Hepatocyte (in vitro differentiated cells): ENCODE measurements around the gene PGAP2. TPM values are rescaled to one million over a fixed set of nuclear protein-coding genes. Genes with fewer than 3 reads are reported as not detected.

Experiments
- DNase-seq: peaks from one replicate; pipeline ENCODE4 v3.0.0-alpha.2; 2016; ENCODE audit warnings: low spot score
- H2AFZ ChIP-seq: fragments of 200-600 bp; sonication (generic); 2 replicates; pipeline ENCODE4 v1.6.0; 2016; ENCODE audit warnings: antibody characterized with exemption, mild to moderate bottlenecking
- H3K27ac ChIP-seq: fragments of 200-600 bp; sonication (generic); 2 replicates; pipeline ENCODE4 v1.5.1; 2016; ENCODE audit warnings: mild to moderate bottlenecking
- H3K27me3 ChIP-seq: fragments of 200-600 bp; sonication (generic); 2 replicates; pipeline ENCODE4 v1.6.1; 2016
- H3K36me3 ChIP-seq: fragments of 200-600 bp; sonication (generic); replicated peaks from 2 replicates; pipeline ENCODE4 v1.5.1; 2016; ENCODE audit warnings: low read depth; ENCODE audit not compliant: insufficient read depth
- H3K4me1 ChIP-seq: fragments of 200-600 bp; sonication (generic); 2 replicates; pipeline ENCODE4 v1.5.1; 2016; ENCODE audit warnings: mild to moderate bottlenecking, moderate library complexity; ENCODE audit not compliant: insufficient read depth
- H3K4me2 ChIP-seq: fragments of 200-600 bp; sonication (generic); 2 replicates; pipeline ENCODE4 v1.6.0; 2016
- H3K4me3 ChIP-seq: fragments of 200-600 bp; sonication (generic); 2 replicates; pipeline ENCODE4 v1.5.1; 2016; ENCODE audit warnings: mild to moderate bottlenecking
- H3K79me2 ChIP-seq: fragments of 200-600 bp; sonication (generic); 2 replicates; pipeline ENCODE4 v1.6.0; 2017; ENCODE audit warnings: mild to moderate bottlenecking
- H3K9me2 ChIP-seq: fragments of 200-600 bp; sonication (generic); replicated peaks from 2 replicates; pipeline ENCODE4 v1.6.0; 2017; ENCODE audit warnings: mild to moderate bottlenecking; ENCODE audit not compliant: insufficient read depth
- H3K9me3 ChIP-seq: fragments of 200-600 bp; sonication (generic); 2 replicates; pipeline ENCODE4 v1.5.1; 2016; ENCODE audit warnings: low read depth, mild to moderate bottlenecking
- H4K20me1 ChIP-seq: fragments of 200-600 bp; sonication (generic); 2 replicates; pipeline ENCODE4 v1.6.0; 2016; ENCODE audit warnings: mild to moderate bottlenecking; ENCODE audit not compliant: insufficient read depth, poor library complexity, severe bottlenecking
- EZH2 ChIP-seq: fragments of 200-600 bp; sonication (generic); IDR thresholded peaks from 2 replicates; pipeline ENCODE4 v1.6.1; 2016; ENCODE audit warnings: antibody characterized with exemption, mild to moderate bottlenecking, borderline replicate concordance
- EZH2phosphoT487 ChIP-seq: fragments of 200-600 bp; sonication (generic); IDR thresholded peaks from one replicate; pipeline ENCODE4 v1.6.1; 2018; ENCODE audit warnings: antibody characterized with exemption, mild to moderate bottlenecking, low read depth, moderate library complexity; ENCODE audit not compliant: unreplicated experiment, severe bottlenecking
- WGBS: methylation state at CpG from one replicate; pipeline ENCODE4 v1.1.6; 2016; ENCODE audit warnings: low lambda C conversion rate; ENCODE audit errors: missing lambda C conversion rate; 5-methylcytosine and 5-hydroxymethylcytosine counted together
- polyA plus RNA-seq: library from polyadenylated mRNA; unstranded; fragments of >200 nt; fragmentation: Nextera tagmentation; extraction: Ambion mirVana; gene quantifications from 2 replicates; pipeline ENCODE4 v1.2.1, GENCODE V29; 2016
- total RNA-seq: library from RNA; depleted of rRNA; stranded (reverse); fragments of >200 nt; gene quantifications from 2 replicates; pipeline ENCODE4 v1.2.3, GENCODE V29; 2014
- TF ChIP-seq, protein P1 (sequence below): fragments of 200-600 bp; sonication (generic); IDR thresholded peaks from 2 replicates; pipeline ENCODE4 v1.5.1; 2016; ENCODE audit warnings: antibody characterized with exemption, mild to moderate bottlenecking; ENCODE audit not compliant: poor library complexity

The PGAP2 gene
- total and polyA plus RNA-seq, 2 experiments from 2014 or later = 20.3 to 37.6 TPM

DNA sequence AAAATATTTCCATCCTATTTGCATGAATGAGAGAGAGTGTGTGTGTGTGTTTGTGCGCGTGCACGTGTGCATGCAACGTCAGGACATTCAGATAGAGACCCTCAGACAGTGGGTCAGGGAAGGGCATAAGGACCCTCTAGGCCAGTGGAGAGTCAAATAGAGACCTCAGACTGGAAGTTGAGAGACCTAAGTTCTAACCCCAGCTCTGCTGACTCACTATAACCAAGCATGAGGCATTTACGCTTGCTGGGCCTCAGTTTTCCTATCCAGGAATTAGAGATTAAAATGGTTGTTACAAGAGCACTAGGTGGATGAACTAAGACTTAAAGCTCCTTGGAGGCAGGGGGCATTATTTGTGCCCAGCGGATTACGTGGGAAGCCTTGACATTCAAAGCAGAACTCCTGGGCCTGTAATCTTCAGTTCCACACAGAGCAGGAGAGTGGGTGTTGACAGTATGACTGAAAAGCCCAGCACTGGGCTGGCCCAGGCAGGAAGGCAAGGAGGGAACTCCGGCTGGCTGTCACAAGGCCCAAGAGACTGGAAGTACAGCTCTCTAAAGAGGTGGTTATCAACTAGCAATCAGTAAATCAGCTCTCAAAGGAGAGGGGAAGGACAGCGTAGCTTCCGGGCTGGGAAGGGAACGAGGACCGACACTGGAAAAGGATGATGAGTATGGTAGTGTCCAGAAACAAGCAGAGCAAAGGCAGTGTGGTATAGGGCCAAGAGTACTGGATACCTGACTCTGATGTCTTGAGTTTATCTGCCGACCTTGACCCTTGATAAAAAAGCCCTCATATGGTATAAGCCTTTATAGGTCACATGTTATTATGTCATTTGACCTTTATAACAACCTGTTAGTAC, 23.2 kb downstream of the PGAP2 start:
- Histone ChIP-seq H4K20me1 (peaks cover 11% of the 10 kb centered on the region), H3K36me3 (no peaks in the 10 kb centered on the region), H3K27me3 (no peaks in the 10 kb centered on the region), H3K27ac (no peak overlapping the region), H2AFZ (no peak overlapping the region), H3K79me2 (peaks cover 70% of the 10 kb centered on the region), H3K4me3 (no peak overlapping the region), H3K9me2 (no peaks in the 10 kb centered on the region), H3K4me2 (no peak overlapping the region), H3K9me3 (no peaks in the 10 kb centered on the region), H3K4me1 (peaks cover 11% of the 10 kb centered on the region)
- no peak for DNase-seq
- TF ChIP-seq EZH2phosphoT487 (no peak), EZH2 (no peak)
- TF ChIP-seq, protein P1, sequence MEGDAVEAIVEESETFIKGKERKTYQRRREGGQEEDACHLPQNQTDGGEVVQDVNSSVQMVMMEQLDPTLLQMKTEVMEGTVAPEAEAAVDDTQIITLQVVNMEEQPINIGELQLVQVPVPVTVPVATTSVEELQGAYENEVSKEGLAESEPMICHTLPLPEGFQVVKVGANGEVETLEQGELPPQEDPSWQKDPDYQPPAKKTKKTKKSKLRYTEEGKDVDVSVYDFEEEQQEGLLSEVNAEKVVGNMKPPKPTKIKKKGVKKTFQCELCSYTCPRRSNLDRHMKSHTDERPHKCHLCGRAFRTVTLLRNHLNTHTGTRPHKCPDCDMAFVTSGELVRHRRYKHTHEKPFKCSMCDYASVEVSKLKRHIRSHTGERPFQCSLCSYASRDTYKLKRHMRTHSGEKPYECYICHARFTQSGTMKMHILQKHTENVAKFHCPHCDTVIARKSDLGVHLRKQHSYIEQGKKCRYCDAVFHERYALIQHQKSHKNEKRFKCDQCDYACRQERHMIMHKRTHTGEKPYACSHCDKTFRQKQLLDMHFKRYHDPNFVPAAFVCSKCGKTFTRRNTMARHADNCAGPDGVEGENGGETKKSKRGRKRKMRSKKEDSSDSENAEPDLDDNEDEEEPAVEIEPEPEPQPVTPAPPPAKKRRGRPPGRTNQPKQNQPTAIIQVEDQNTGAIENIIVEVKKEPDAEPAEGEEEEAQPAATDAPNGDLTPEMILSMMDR = no peak
- 87% methylated on average over 13 of the region's 13 CpGs for WGBS

GRCh38 chr11:3832816-3833215, 24.5 kb downstream of the PGAP2 start:
- H3K4me3 ChIP-seq = no peak overlapping the region
- TF ChIP-seq EZH2phosphoT487 = no peak
- TF ChIP-seq EZH2 = no peak
- TF ChIP-seq, protein P1 = no peak
- peaks cover 80% of the 10 kb centered on the region for H3K79me2 ChIP-seq
- no peaks in the 10 kb centered on the region for H3K27me3 ChIP-seq
- H3K4me2 ChIP-seq = no peak overlapping the region
- peaks cover 11% of the 10 kb centered on the region for H4K20me1 ChIP-seq
- no peak overlapping the region for H3K27ac ChIP-seq
- H3K9me2 ChIP-seq = no peaks in the 10 kb centered on the region
- peaks cover 11% of the 10 kb centered on the region for H3K4me1 ChIP-seq
- no peak for DNase-seq
- 100% methylated on average over 2 of the region's 2 CpGs for WGBS
- no peaks in the 10 kb centered on the region for H3K36me3 ChIP-seq
- H3K9me3 ChIP-seq = no peaks in the 10 kb centered on the region
- no peak overlapping the region for H2AFZ ChIP-seq

DNA sequence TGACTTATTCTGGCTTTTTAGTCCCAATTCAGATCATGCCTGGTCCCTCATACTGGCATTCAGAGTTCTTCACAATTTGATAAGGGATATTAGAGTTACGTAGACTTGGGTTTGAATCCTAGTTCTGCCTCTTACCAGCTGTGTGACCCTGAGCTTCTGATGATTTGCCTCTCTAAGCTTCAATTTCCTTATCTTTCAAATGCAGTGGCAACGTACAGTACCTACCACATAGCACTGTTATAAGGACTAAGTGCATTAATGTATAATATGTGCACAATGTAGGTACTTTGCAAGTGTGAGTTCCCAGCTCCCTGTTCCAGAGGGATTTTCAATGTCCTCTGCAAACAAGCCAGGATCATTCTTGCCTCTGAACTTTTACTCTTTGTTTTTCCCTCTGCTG, 25.1 kb downstream of the PGAP2 start:
- Histone ChIP-seq H2AFZ (no peak overlapping the region), H3K4me2 (no peak overlapping the region), H3K9me3 (no peaks in the 10 kb centered on the region), H4K20me1 (peaks cover 11% of the 10 kb centered on the region), H3K79me2 (peaks cover 86% of the 10 kb centered on the region), H3K27ac (no peak overlapping the region), H3K9me2 (no peaks in the 10 kb centered on the region), H3K4me1 (peaks cover 11% of the 10 kb centered on the region), H3K4me3 (no peak overlapping the region), H3K36me3 (no peaks in the 10 kb centered on the region), H3K27me3 (no peaks in the 10 kb centered on the region)
- 84% methylated on average over 2 of the region's 2 CpGs for WGBS
- TF ChIP-seq, protein P1 = no peak
- TF ChIP-seq EZH2 (no peak), EZH2phosphoT487 (no peak)
- DNase-seq = no peak
